ENCODE results near the gene ZNF300.
"Not testable (repeated sequence)": the region's sequence is repeated elsewhere in the genome, so short reads cannot be mapped to it uniquely, and the experiment has no call there.

Gene ZNF300

GRCh38 chr5:150846308-150846653, 58.5 kb downstream of the ZNF300 start, which contains the start of gene IRGM:
TSS of gene IRGM (plus strand) at chr5:150846521. CDS start at chr5:150848124, 1,603 bp downstream.
- DNase-seq (ENCODE audit: extremely low read depth in 1 of 2, low read depth in 1 of 2), result not testable (repeated sequence)

- not testable (repeated sequence) for DNase-seq (ENCODE audit: extremely low read depth in 1 of 2, low read depth in 1 of 2)
These were observed 59.5 kb downstream of the ZNF300 start for GRCh38 chr5:150845185-150845859.

Measured in activated CD8-positive, alpha-beta memory T cell treated with anti-CD3 and anti-CD28 coated beads for 1 hour (primary cell).